Ovary (tissue), 3 donors: ENCODE data around the gene ANKS1B.

Experiments used
- CTCF ChIP-seq, 3 donors: fragments of 450-650 bp in 2 of 3; fragments of 200-600 bp in 1 of 3; IDR thresholded peaks; one replicate each; pipeline versions ENCODE4 v1.5.1 to v1.8.0; 2016 to 2022; ENCODE audit warnings: antibody characterized with exemption in 3 of 3, mild to moderate bottlenecking in 1 of 3
- EP300 ChIP-seq: sonication (generic); formaldehyde crosslinking; IDR thresholded peaks from one replicate; pipeline ENCODE4 v1.6.1; 2017; ENCODE audit warnings: antibody characterized with exemption
- POLR2A ChIP-seq: fragments of 450-650 bp; IDR thresholded peaks from one replicate; pipeline ENCODE4 v1.6.1; 2017; ENCODE audit warnings: antibody characterized with exemption, mild to moderate bottlenecking, moderate library complexity
- donor health status: DM: no; HTN: no; CAD: no.

DNA sequence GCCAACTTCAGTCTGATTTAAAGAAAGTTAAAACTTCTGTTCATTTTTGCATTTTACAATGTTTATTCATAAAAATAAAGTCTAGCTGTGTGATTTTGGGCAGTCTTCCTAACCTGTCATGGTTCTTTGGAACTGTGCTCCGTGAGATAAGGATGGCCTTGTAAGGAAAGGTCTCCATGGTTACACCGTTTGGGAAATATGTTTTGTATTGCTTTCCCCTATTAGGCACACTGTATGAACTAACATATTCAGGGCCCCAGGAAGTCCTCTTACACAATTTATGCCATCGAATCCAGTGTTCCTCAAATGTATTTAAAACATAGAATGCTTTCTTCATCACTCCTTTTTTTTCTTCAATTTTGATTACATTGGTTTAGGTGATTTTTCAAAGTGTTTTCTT, 1285.2 kb downstream of the ANKS1B start:
- TF ChIP-seq CTCF (IDR thresholded peaks at IDR 0.05) (no peak), POLR2A (no peak), EP300 (no peak)
